ENCODE measurements around the gene OR14K1.

Gene OR14K1

DNA sequence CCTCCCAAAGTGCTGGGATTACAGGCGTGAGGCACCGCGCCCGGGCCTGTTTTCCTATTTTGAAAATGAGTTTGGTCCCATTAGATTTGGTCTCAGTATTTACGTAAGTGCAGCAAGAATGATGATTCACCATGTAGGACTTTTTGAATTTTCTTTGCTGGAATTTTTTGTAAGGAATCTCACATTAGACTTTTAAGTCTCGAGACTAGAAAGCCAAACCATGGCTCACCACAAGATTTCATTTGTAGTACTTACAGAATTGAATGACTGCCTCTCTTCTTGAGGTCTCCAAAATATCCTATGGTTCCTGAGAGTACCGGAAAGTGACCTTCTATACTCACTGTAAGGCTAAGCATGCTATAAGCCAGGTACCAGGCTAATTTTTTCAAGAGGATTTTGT is 9.2 kb downstream of the OR14K1 start:
- TF ChIP-seq, protein P1, sequence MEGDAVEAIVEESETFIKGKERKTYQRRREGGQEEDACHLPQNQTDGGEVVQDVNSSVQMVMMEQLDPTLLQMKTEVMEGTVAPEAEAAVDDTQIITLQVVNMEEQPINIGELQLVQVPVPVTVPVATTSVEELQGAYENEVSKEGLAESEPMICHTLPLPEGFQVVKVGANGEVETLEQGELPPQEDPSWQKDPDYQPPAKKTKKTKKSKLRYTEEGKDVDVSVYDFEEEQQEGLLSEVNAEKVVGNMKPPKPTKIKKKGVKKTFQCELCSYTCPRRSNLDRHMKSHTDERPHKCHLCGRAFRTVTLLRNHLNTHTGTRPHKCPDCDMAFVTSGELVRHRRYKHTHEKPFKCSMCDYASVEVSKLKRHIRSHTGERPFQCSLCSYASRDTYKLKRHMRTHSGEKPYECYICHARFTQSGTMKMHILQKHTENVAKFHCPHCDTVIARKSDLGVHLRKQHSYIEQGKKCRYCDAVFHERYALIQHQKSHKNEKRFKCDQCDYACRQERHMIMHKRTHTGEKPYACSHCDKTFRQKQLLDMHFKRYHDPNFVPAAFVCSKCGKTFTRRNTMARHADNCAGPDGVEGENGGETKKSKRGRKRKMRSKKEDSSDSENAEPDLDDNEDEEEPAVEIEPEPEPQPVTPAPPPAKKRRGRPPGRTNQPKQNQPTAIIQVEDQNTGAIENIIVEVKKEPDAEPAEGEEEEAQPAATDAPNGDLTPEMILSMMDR (IDR thresholded peaks at IDR 0.05), result no peak

DNA sequence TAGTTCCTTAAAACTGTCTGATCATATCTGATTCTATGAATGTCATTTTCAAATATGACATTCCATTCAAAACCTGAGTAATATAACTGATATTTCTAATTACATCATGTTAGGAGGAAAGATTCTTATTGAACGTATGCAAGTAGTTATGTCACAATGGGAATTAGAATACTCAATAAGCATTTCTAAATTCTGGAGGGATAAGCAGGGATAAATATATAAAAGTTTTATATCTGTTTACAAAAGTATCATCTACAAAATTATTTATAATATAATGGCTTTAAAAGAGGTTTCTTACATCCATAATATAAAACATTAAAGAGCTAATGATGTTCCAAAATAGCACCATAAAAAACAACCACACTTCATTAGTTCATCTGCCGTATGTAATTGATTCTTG is 9.6 kb downstream of the OR14K1 start, which contains the start of gene OR14A2:
TSS of gene OR14A2 (minus strand) at position 101 of the 400 bp plus-strand sequence.
- TF ChIP-seq, protein P1 (IDR thresholded peaks at IDR 0.05), result no peak

DNA sequence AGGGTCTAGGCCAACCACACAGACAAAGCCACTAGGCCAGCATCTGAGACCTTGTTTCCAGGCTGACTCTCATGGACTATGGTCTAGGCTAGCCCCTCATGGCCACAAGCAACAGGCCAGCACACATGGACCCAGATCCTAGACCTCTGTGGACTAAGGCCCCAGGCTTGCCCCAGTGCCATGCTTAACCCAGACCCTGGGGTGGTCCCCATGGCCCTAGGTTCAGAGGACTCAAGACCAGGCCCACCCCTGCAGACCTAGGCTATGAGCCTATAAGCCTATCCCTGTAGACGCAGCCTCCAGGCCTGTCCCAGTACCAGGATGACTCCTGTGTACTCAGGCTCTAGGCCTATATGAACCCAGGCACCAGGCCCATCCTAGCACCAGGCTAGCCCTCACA is 11.5 kb downstream of the OR14K1 start:
- TF ChIP-seq, protein P1 (IDR thresholded peaks at IDR 0.05), result no peak

DNA sequence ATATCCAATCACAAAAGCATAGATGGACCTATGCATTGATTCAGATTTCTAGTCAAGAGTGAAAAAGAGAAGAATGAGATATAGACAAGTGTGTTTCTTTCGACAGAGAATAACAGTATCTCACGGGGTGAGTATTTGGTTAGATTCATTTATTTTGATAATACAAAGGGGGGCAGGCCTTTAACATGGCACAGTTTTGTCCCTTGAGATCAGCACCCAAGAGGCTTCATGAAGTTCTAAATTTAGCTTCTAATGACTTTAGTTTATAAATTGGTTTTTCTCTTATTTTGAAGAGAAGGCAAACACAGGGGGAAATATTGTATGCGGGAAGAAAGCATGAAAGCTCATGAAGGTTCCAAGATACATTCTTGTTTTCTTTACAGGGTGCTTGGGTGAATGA is 22.0 kb downstream of the OR14K1 start, which contains the start of gene OR1C1:
TSS of gene OR1C1 (minus strand) at position 101 of the 400 bp plus-strand sequence. CDS start 2,150 bp downstream, outside the sequence.
- TF ChIP-seq, protein P1 (IDR thresholded peaks at IDR 0.05), result no peak

DNA sequence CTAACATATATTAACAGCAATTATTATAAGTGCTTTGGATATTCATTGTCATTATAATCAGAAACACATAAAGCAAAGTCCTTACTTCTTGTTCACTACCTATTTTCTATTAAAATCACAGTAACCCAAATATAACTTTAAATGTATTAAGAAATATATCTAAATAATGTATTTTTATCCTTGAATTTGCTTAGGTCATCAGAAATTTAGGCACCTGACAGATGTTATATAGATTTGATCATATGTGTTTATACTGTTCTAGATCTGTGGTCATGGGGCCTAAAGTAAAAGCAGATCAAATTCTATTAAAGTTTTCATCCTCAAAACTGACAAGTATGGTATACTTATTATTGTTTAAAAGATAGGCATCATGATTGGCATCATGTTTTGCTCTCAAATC is 31.2 kb downstream of the OR14K1 start:
- TF ChIP-seq, protein P1 (IDR thresholded peaks at IDR 0.05), result no peak
